GM12878 (cell line): ENCODE measurements around the gene TMEM151A. TPM values are rescaled to one million over a fixed set of nuclear protein-coding genes. Genes with fewer than 3 reads are reported as not detected.

Experiments
- BMI1 ChIP-seq: fragments of 450-650 bp; IDR thresholded peaks from 2 replicates; pipeline ENCODE4 v1.6.1; 2016; ENCODE audit warnings: mild to moderate bottlenecking, moderate library complexity, borderline replicate concordance
- CHD2 ChIP-seq: IDR thresholded peaks from 2 replicates; pipeline ENCODE4 v1.6.1; 2011; ENCODE audit warnings: low read depth, low read length, improper control_type of control experiment, borderline replicate concordance
- CREB1 ChIP-seq: IDR thresholded peaks from 2 replicates; pipeline ENCODE4 v1.6.1; 2012; ENCODE audit warnings: low read depth, mild to moderate bottlenecking, inconsistent platforms
- FOXM1 ChIP-seq: IDR thresholded peaks from 2 replicates; pipeline ENCODE4 v1.6.1; 2012; ENCODE audit warnings: low read depth, mild to moderate bottlenecking, inconsistent platforms, low read length, moderate library complexity
- GATAD2B ChIP-seq: fragments of 450-650 bp; conservative IDR thresholded peaks from 2 replicates; pipeline ENCODE4 v1.6.1; 2017; ENCODE audit warnings: low read depth, mild to moderate bottlenecking, moderate library complexity
- HCFC1 ChIP-seq: fragments of 150-350 bp; IDR thresholded peaks from 2 replicates; pipeline ENCODE4 v1.6.1; 2014; ENCODE audit warnings: low read length
- KAT2A ChIP-seq: conservative IDR thresholded peaks from 2 replicates; pipeline ENCODE4 v1.6.1; 2011; ENCODE audit warnings: low read depth, low read length; ENCODE audit not compliant: control insufficient read depth
- NBN ChIP-seq: fragments of 450-650 bp; IDR thresholded peaks from 2 replicates; pipeline ENCODE4 v1.6.1; 2016
- SIX5 ChIP-seq: IDR thresholded peaks from 2 replicates; pipeline ENCODE4 v1.6.1; 2011; ENCODE audit warnings: mild to moderate bottlenecking, low read depth, low read length, moderate library complexity; ENCODE audit not compliant: severe bottlenecking
- SMAD5 ChIP-seq: IDR thresholded peaks from 2 replicates; pipeline ENCODE4 v1.6.1; 2016; ENCODE audit warnings: antibody characterized with exemption, low read depth
- SMARCA5 ChIP-seq: fragments of 450-650 bp; IDR thresholded peaks from 2 replicates; pipeline ENCODE4 v1.6.1; 2017; ENCODE audit warnings: mild to moderate bottlenecking
- SREBF2 ChIP-seq: IDR thresholded peaks from 2 replicates; pipeline ENCODE4 v1.6.1; 2012; ENCODE audit warnings: mild to moderate bottlenecking, low read length
- SUPT20H ChIP-seq: IDR thresholded peaks from 2 replicates; pipeline ENCODE4 v1.6.1; 2011; ENCODE audit warnings: low read depth, mild to moderate bottlenecking, low read length, moderate library complexity, borderline replicate concordance; ENCODE audit not compliant: control insufficient read depth
- TCF3 ChIP-seq: IDR thresholded peaks from 2 replicates; pipeline ENCODE4 v1.6.1; 2012; ENCODE audit warnings: low read depth, mild to moderate bottlenecking, low read length, borderline replicate concordance; ENCODE audit not compliant: insufficient read depth
- WRNIP1 ChIP-seq: IDR thresholded peaks from 2 replicates; pipeline ENCODE4 v1.6.1; 2011; ENCODE audit warnings: low read depth, low read length, improper control_type of control experiment, borderline replicate concordance
- ZBED1 ChIP-seq: IDR thresholded peaks from 2 replicates; pipeline ENCODE4 v1.6.1; 2016; ENCODE audit warnings: borderline replicate concordance
- ZNF207 ChIP-seq: fragments of 450-650 bp; IDR thresholded peaks from 2 replicates; pipeline ENCODE4 v1.6.1; 2014; ENCODE audit warnings: antibody characterized with exemption, mild to moderate bottlenecking, borderline replicate concordance
- ZNF274 ChIP-seq: IDR thresholded peaks from one replicate; pipeline ENCODE4 v1.8.0; 2011; ENCODE audit not compliant: insufficient read length, insufficient read depth
- ZNF384 ChIP-seq: IDR thresholded peaks from 2 replicates; pipeline ENCODE4 v1.6.1; 2012; ENCODE audit warnings: low read depth, mild to moderate bottlenecking, low read length, improper control_type of control experiment, borderline replicate concordance
- polyA plus RNA-seq, 11 experiments: library from polyadenylated mRNA; depleted of rRNA in 4 of 11; unstranded in 6 of 11; stranded (reverse) in 5 of 11; fragments of >200 nt; fragmentation: Nextera tagmentation in 4 of 11; fragmentation: Illumina TruSeq in 1 of 11; extraction: Ambion mirVana in 4 of 11; extraction: Trizol in 1 of 11; gene quantifications; 1 replicate in 1 of 11; 2 replicates in 10 of 11; pipeline versions ENCODE4 v1.2.1 to v1.2.3, GENCODE V29; 2011 to 2016; ENCODE audit warnings: inconsistent platforms in 2 of 11, missing spikeins in 2 of 11, low read depth in 1 of 11
- total RNA-seq, 4 experiments: library from RNA; depleted of rRNA in 3 of 4; stranded (reverse); fragments of >200 nt in 3 of 4; fragmentation: Illumina TruSeq in 1 of 4; extraction: Trizol in 1 of 4; gene quantifications; 2 replicates each; pipeline versions ENCODE4 v1.2.1 to v1.2.3, GENCODE V29; 2013 to 2021
- TF ChIP-seq, protein P1 (sequence below): fragments of 450-650 bp; IDR thresholded peaks from 2 replicates; pipeline ENCODE4 v1.6.1; 2017; ENCODE audit warnings: mild to moderate bottlenecking
- TF ChIP-seq, protein P2 (sequence below): IDR thresholded peaks from 2 replicates; pipeline ENCODE4 v1.6.1; 2011; ENCODE audit warnings: borderline replicate concordance, low read depth, mild to moderate bottlenecking, moderate library complexity, mixed read lengths, low read length; ENCODE audit not compliant: insufficient read depth; ENCODE audit errors: extremely low read length
- TF ChIP-seq, protein P3 (sequence below): fragments of 450-650 bp; IDR thresholded peaks from 2 replicates; pipeline ENCODE4 v1.6.1; 2018; ENCODE audit warnings: borderline replicate concordance, mild to moderate bottlenecking; ENCODE audit not compliant: partially characterized antibody
- TF ChIP-seq, protein P4 (sequence below): fragments of 450-650 bp; IDR thresholded peaks from 2 replicates; pipeline ENCODE4 v1.6.1; 2016; ENCODE audit warnings: mild to moderate bottlenecking
- TF ChIP-seq, protein P5 (sequence below): IDR thresholded peaks from 2 replicates; pipeline ENCODE4 v1.6.1; 2011; ENCODE audit warnings: low read depth, mild to moderate bottlenecking, low read length, moderate library complexity, borderline replicate concordance; ENCODE audit errors: extremely low read depth

The TMEM151A gene
- total and polyA plus RNA-seq, 10 of the 15 experiments (the other 5 are each of a cell fraction or from before 2014, with no cell fraction given), result not detected

DNA sequence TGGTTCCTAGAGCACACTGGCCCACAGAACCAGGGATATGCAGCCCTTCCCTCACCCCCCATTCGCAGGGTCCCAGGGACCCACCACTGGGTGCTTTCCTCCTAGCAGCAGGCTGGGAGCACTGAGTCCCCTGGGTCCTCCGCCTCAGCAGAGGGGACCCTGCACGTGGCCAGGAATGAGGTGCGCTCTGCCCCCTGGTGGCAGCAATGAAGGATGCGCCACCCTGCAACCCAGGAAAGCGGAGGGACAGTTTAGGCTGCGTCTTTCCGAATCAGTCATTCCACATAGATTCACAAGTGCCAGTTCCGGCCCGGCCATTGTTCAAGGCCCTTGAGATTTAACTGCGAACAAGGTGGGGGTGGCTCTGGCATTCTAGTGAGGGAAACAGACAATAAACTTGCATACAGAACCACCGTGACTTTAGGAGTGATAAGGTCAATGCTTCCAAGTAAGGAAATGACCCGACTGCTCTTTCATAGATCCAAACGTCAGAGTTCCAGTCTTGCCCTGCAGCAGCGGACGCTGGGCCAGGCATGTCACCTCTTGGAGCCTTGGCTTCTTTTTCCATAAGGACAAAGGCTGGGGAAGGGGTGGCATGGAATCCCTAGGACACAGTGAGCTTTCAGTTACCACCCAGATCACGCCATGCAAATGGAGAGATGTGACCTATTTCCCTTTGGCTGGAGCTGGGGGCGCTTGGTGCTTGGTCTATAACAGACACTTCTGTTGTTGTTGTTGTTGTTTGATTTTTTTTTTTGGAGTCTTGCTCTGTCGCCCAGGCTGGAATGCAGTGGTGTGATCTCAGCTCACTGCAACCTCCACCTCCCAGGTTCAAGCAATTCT lies 36.8 kb downstream of the TMEM151A start (continued):
- TF ChIP-seq SMAD5 (no peak), SMARCA5 (no peak), SIX5 (no peak), ZNF207 (peak; percentile 53; the same call in 1 of the 2 replicates), TCF3 (no peak), KAT2A (no peak), SUPT20H (no peak), FOXM1 (no peak), BMI1 (no peak), ZBED1 (no peak), WRNIP1 (no peak), HCFC1 (no peak), ZNF274 (no peak), ZNF384 (no peak), SREBF2 (no peak), CREB1 (no peak), NBN (peak; percentile 74), CHD2 (no peak), GATAD2B (no peak)
- TF ChIP-seq, protein P1, sequence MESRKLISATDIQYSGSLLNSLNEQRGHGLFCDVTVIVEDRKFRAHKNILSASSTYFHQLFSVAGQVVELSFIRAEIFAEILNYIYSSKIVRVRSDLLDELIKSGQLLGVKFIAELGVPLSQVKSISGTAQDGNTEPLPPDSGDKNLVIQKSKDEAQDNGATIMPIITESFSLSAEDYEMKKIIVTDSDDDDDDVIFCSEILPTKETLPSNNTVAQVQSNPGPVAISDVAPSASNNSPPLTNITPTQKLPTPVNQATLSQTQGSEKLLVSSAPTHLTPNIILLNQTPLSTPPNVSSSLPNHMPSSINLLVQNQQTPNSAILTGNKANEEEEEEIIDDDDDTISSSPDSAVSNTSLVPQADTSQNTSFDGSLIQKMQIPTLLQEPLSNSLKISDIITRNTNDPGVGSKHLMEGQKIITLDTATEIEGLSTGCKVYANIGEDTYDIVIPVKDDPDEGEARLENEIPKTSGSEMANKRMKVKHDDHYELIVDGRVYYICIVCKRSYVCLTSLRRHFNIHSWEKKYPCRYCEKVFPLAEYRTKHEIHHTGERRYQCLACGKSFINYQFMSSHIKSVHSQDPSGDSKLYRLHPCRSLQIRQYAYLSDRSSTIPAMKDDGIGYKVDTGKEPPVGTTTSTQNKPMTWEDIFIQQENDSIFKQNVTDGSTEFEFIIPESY, result no peak
- TF ChIP-seq, protein P2, sequence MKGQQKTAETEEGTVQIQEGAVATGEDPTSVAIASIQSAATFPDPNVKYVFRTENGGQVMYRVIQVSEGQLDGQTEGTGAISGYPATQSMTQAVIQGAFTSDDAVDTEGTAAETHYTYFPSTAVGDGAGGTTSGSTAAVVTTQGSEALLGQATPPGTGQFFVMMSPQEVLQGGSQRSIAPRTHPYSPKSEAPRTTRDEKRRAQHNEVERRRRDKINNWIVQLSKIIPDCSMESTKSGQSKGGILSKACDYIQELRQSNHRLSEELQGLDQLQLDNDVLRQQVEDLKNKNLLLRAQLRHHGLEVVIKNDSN, result peak; percentile 84
- TF ChIP-seq, protein P3, sequence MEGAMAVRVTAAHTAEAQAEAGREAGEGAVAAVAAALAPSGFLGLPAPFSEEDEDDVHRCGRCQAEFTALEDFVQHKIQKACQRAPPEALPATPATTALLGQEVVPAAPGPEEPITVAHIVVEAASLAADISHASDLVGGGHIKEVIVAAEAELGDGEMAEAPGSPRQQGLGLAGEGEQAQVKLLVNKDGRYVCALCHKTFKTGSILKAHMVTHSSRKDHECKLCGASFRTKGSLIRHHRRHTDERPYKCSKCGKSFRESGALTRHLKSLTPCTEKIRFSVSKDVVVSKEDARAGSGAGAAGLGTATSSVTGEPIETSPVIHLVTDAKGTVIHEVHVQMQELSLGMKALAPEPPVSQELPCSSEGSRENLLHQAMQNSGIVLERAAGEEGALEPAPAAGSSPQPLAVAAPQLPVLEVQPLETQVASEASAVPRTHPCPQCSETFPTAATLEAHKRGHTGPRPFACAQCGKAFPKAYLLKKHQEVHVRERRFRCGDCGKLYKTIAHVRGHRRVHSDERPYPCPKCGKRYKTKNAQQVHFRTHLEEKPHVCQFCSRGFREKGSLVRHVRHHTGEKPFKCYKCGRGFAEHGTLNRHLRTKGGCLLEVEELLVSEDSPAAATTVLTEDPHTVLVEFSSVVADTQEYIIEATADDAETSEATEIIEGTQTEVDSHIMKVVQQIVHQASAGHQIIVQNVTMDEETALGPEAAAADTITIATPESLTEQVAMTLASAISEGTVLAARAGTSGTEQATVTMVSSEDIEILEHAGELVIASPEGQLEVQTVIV, result no peak
- TF ChIP-seq, protein P4, sequence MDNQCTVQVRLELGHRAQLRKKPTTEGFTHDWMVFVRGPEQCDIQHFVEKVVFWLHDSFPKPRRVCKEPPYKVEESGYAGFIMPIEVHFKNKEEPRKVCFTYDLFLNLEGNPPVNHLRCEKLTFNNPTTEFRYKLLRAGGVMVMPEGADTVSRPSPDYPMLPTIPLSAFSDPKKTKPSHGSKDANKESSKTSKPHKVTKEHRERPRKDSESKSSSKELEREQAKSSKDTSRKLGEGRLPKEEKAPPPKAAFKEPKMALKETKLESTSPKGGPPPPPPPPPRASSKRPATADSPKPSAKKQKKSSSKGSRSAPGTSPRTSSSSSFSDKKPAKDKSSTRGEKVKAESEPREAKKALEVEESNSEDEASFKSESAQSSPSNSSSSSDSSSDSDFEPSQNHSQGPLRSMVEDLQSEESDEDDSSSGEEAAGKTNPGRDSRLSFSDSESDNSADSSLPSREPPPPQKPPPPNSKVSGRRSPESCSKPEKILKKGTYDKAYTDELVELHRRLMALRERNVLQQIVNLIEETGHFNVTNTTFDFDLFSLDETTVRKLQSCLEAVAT, result 0 out of 2 replicates have a peak, but pooled peaks have one; percentile 23
- TF ChIP-seq, protein P5, sequence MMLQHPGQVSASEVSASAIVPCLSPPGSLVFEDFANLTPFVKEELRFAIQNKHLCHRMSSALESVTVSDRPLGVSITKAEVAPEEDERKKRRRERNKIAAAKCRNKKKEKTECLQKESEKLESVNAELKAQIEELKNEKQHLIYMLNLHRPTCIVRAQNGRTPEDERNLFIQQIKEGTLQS, result peak; percentile 44; the same call in 1 of the 2 replicates
